Measurements from ENCODE around the gene GINS3.

GINS3 gene

DNA sequence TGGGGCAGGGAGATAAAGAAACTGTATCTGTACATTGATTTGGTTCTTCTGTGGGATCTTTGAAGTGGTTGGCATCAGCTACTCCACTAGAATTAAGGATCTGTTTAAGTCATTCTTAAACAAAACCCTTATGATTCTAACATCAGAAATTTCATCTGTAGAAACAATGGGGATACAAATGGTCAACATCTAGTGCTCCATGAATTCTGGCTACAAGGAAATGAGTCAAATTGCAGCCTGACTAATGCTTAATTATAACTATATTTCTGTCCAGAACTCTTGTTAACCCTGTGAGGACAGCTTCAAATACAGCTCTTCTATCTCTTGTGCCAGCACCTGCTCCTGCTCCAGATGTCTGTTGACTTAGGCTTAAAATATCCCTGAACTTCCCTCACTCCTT lies 13.9 kb upstream of the GINS3 start:
- Histone ChIP-seq H3K4me1 (ENCODE audit: low read length) (no peaks in the 10 kb centered on the region), H3K9ac (ENCODE audit: low read length) (no peak overlapping the region), H3K9me3 (ENCODE audit: insufficient read depth, low read length) (no peaks in the 10 kb centered on the region), H3K27ac (ENCODE audit: low read length) (no peak overlapping the region), H3K79me2 (ENCODE audit: low read length) (no peaks in the 10 kb centered on the region), H4K20me1 (ENCODE audit: insufficient read depth, low read length) (no peaks in the 10 kb centered on the region), H3K27me3 (ENCODE audit: low read depth, low read length) (0 out of 2 replicates have a peak, but pooled peaks cover 3% of the 10 kb centered on the region), H3K36me3 (replicated peaks; ENCODE audit: low read depth, low read length) (no peaks in the 10 kb centered on the region), H2AFZ (ENCODE audit: low read depth, low read length) (no peak overlapping the region), H3K4me3 (ENCODE audit: low read length) (no peak overlapping the region), H3K4me2 (ENCODE audit: low read length) (no peak overlapping the region)
- TF ChIP-seq EZH2phosphoT487 (IDR thresholded peaks at IDR 0.05; ENCODE audit: low read depth): no peak
- TF ChIP-seq, protein P1, sequence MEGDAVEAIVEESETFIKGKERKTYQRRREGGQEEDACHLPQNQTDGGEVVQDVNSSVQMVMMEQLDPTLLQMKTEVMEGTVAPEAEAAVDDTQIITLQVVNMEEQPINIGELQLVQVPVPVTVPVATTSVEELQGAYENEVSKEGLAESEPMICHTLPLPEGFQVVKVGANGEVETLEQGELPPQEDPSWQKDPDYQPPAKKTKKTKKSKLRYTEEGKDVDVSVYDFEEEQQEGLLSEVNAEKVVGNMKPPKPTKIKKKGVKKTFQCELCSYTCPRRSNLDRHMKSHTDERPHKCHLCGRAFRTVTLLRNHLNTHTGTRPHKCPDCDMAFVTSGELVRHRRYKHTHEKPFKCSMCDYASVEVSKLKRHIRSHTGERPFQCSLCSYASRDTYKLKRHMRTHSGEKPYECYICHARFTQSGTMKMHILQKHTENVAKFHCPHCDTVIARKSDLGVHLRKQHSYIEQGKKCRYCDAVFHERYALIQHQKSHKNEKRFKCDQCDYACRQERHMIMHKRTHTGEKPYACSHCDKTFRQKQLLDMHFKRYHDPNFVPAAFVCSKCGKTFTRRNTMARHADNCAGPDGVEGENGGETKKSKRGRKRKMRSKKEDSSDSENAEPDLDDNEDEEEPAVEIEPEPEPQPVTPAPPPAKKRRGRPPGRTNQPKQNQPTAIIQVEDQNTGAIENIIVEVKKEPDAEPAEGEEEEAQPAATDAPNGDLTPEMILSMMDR (IDR thresholded peaks at IDR 0.05; ENCODE audit: low read depth, low read length): no peak

DNA sequence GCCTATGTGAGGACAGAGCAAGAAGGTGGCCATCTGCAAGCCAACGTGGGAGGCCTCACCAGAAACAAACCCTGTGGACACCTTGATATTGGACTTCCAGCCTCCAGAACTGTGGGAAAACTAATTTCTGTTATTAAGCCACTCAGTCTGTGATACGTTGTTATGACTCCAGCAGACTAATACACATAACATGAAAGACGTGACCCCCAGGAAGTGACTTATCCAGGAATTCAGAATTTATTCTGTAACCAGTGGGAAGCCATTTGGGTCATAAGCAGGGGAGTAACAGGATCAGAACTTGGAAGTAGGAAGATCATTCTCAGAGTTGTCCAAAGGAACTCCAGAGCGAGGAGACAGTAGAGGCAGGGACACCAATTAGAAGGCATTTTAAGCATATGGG lies 12.5 kb upstream of the GINS3 start:
- H4K20me1 ChIP-seq (ENCODE audit: insufficient read depth, low read length): no peaks in the 10 kb centered on the region
- TF ChIP-seq, protein P1 (IDR thresholded peaks at IDR 0.05; ENCODE audit: low read depth, low read length): no peak
- TF ChIP-seq EZH2phosphoT487 (IDR thresholded peaks at IDR 0.05; ENCODE audit: low read depth): no peak

DNA sequence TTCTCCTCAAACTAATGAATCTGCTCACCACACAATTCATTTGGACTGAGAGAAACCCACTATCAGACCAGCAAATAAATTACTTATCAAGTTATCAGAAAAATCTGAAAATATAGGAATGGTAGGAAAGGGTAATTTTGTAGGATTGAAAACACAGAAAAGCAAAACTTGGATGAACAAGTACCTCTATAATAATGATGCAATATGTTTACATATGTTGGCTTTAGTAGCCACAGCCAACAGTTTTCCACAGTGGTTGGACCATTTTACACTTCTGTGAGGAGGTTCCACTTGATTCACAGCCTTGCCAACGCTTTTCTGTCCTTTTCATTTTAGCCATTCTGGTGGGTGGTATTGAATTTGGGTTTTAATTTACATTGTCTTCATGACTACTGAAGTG lies 10.6 kb upstream of the GINS3 start:
- H3K4me1 ChIP-seq (ENCODE audit: low read length): peaks cover 20% of the 10 kb centered on the region
- no peak overlapping the region for H3K4me2 ChIP-seq (ENCODE audit: low read length)
- H3K27me3 ChIP-seq (ENCODE audit: low read depth, low read length): no peaks in the 10 kb centered on the region
- no peak overlapping the region for H2AFZ ChIP-seq (ENCODE audit: low read depth, low read length)
- H3K9ac ChIP-seq (ENCODE audit: low read length): no peak overlapping the region
- H3K27ac ChIP-seq (ENCODE audit: low read length): no peak overlapping the region
- no peaks in the 10 kb centered on the region for H4K20me1 ChIP-seq (ENCODE audit: insufficient read depth, low read length)
- TF ChIP-seq, protein P1 (IDR thresholded peaks at IDR 0.05; ENCODE audit: low read depth, low read length): no peak
- no peak for TF ChIP-seq EZH2phosphoT487 (IDR thresholded peaks at IDR 0.05; ENCODE audit: low read depth)
- H3K36me3 ChIP-seq (replicated peaks; ENCODE audit: low read depth, low read length): no peaks in the 10 kb centered on the region
- no peak overlapping the region for H3K4me3 ChIP-seq (ENCODE audit: low read length)
- H3K9me3 ChIP-seq (ENCODE audit: insufficient read depth, low read length): no peaks in the 10 kb centered on the region
- no peaks in the 10 kb centered on the region for H3K79me2 ChIP-seq (ENCODE audit: low read length)

More for the DNA sequence above, 12.5 kb upstream of the GINS3 start:
- Histone ChIP-seq H2AFZ (ENCODE audit: low read depth, low read length) (no peak overlapping the region), H3K4me3 (ENCODE audit: low read length) (no peak overlapping the region), H3K27me3 (ENCODE audit: low read depth, low read length) (no peaks in the 10 kb centered on the region), H3K9me3 (ENCODE audit: insufficient read depth, low read length) (no peaks in the 10 kb centered on the region), H3K36me3 (replicated peaks; ENCODE audit: low read depth, low read length) (no peaks in the 10 kb centered on the region), H3K79me2 (ENCODE audit: low read length) (no peaks in the 10 kb centered on the region), H3K27ac (ENCODE audit: low read length) (no peak overlapping the region), H3K4me1 (ENCODE audit: low read length) (peaks cover 11% of the 10 kb centered on the region), H3K4me2 (ENCODE audit: low read length) (no peak overlapping the region), H3K9ac (ENCODE audit: low read length) (no peak overlapping the region)

DNA sequence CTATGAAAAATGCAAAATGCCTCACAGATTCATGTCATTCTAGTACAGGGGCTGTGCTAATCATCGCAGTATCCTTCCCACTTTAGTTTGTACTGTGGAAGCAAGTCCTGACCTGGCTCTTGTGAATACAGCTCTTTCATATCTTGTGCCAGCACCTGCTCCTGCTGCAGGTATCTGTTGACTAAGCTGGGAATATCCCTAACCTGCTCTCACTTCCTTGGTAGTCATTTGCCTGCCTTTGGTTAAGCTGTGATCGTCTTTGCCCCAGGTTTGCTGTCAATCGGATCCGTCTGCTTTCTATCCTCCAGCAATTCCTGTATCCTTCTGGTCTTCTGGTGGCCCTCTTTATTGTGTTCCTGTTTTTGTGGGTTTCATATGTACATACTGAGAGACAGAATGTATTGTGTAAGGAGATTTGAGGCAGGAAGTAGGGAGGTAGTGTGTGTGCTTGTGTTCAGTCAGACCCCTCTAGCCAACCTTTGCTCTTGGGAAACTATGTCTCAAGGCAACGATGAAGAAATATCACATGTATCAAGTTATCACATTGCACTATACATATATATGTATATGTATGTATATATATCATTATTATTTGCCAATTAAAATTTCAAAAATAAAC lies 7.7 kb upstream of the GINS3 start:
- Histone ChIP-seq H2AFZ (ENCODE audit: low read depth, low read length) (peak overlapping the region; percentile 75), H3K36me3 (replicated peaks; ENCODE audit: low read depth, low read length) (no peaks in the 10 kb centered on the region), H4K20me1 (ENCODE audit: insufficient read depth, low read length) (no peaks in the 10 kb centered on the region), H3K4me2 (ENCODE audit: low read length) (peak overlapping the region; percentile 94), H3K79me2 (ENCODE audit: low read length) (no peaks in the 10 kb centered on the region), H3K9ac (ENCODE audit: low read length) (peak overlapping the region; percentile 18; the same call in 1 of the 2 replicates), H3K27ac (ENCODE audit: low read length) (peak overlapping the region; percentile 35; the same call in 1 of the 2 replicates), H3K9me3 (ENCODE audit: insufficient read depth, low read length) (no peaks in the 10 kb centered on the region), H3K4me3 (ENCODE audit: low read length) (peak overlapping the region; percentile 63), H3K4me1 (ENCODE audit: low read length) (peaks cover 20% of the 10 kb centered on the region), H3K27me3 (ENCODE audit: low read depth, low read length) (no peaks in the 10 kb centered on the region)
- TF ChIP-seq EZH2phosphoT487 (IDR thresholded peaks at IDR 0.05; ENCODE audit: low read depth): no peak

Data from OCI-LY3 (cell line).